ENCODE results near the gene RETN.

RETN gene

GRCh38 chr19:7661744-7662538 lies 6.9 kb upstream of the RETN start:
- no peak for DNase-seq

DNA sequence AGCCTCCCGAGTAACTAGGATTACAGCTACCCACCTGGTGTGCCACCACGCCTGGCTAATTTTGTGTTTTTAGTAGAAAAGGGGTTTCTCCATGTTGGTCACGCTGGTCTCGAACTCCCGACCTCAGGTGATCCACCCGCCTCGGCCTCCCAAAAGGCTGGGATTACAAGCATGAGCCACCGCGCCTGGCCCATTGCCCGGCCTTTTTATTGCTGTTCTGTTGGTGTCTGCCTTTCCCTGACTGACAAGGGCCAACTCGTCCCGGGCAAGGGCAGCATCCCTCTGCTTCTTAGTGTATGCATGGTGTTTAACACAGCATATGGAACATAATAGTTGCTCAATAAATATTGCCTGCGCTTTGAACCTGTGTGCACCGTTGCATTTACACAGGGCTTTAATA lies 6.2 kb upstream of the RETN start:
- no peak for DNase-seq

DNA sequence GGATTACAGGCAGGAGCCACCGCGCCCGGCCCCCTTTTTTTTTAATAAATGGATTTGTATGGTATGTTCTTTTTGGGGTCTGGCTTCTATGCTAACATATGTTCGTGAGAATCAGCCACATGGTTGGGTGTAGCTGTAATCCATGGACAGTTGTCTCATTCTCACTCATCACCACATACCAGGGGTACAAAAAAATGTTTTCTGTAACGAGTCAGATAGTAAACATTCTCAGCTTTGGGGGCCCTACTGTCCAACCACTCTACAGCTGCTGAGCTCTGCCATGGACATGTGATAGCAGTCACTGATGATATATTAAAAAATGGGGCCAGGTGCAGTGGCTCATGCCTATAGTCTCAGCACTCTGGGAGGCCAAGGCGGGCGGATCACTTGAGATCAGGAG lies 5.1 kb upstream of the RETN start:
- DNase-seq = no peak

- no peak for DNase-seq
Measured at GRCh38 chr19:7665076-7665475, 3.8 kb upstream of the RETN start.

DNA sequence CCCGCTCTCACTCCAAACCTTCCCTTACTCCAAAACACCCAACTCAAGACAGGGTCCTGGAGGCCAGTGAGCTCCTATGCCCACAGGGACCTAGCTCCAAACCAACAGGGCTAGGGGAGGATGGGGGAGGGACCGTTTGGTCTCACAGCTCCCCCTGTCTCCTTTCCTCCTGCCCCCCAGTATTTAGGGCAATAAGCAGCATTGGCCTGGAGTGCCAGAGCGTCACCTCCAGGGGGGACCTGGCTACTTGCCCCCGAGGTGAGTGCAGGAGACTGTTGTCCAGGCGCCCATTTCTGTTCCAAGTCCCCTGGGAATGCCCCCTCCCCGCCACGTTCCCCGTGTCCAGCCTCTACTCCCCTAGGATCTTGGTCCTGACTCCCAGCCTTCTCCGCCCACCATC lies 792 bp downstream of the RETN start:
- no peak for DNase-seq

DNA sequence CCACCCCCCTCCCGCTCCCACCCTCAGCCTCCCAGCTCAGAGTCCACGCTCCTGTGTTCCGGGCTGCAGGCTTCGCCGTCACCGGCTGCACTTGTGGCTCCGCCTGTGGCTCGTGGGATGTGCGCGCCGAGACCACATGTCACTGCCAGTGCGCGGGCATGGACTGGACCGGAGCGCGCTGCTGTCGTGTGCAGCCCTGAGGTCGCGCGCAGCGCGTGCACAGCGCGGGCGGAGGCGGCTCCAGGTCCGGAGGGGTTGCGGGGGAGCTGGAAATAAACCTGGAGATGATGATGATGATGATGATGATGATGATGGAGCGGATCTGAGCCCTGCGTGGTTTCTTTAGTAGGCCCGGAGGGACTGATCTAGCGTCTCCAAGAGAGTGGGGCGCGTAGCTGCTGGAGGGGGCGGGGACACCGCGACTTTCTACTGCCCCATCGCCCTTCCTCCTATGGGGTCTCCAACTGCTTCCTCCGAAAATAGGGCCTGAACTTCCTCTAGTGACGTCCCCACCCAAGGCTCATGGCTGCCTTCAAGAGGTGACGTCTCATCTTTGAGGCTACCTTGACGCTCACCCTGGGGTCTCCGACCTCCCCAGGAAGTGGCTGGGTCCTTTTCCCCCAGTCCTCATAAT lies 1.4 kb downstream of the RETN start:
- DNase-seq = no peak

GRCh38 chr19:7670790-7671189 lies 1.9 kb downstream of the RETN start:
- no peak for DNase-seq

DNA sequence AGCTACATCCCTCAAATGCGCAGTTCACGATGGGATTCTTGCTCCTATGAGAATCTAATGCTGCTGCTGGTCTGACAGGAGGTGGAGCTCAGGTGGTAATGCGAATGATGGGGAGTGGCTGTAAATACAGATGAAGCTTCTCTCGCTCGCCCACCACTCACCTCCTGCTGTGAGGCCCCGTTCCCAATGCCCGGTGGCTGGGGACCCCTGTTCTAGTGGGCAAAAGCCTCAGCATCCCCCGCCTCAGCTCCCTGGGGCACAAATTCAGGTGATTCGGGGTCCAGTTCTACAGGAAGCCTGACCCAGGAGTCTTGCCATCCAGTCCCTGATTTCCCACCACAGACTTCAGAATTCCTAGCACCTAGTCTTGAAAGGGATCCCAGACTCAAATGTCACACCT lies 3.7 kb downstream of the RETN start:
- no peak for DNase-seq

DNA sequence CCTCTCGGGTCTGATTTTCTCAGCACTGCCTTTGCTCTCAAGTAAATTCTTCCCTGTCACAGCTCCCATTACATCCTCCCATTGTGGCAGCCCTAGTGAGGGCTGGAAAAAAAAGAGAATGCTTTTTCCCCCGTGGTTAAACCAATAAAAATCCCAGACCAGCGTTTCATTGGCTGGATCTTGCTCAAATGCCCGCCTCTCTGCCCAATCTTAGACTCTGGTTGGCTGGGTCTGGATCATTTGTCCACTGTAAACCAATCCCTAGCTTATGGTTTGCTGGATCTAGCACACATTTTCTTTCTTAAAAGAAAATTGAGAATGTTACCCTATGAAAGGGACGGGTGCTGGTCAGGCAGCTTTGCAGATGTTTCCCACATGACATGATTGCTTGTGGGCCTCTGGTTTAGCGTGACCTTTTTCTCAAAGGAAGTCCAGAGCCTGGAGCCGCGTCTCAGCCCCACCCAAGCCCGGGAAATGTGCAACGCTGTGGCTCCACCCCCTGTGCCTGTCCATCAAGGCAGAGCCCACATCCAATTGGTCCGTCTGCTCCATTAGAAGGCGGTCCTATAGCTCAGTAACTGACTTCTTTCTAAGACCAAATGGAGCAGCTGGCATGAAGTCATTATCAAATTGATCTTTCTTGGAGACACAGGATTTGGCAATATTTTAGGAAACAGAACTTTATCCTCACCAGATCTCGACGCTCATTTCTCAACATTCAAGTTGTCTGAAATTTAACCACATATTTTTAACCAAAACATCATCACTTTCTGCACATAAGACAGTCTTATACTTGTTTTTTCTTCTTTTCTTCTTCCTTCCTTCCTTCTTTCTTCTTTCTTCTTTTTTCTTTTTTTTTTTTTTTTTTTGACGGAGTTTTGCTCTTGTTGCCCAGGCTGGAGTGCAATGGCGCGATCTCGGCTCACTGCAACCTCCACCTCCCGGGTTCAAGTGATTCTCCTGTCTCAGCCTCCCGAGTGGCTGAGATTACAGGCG lies 5.5 kb downstream of the RETN start:
- peak; percentile 63 for DNase-seq

DNA sequence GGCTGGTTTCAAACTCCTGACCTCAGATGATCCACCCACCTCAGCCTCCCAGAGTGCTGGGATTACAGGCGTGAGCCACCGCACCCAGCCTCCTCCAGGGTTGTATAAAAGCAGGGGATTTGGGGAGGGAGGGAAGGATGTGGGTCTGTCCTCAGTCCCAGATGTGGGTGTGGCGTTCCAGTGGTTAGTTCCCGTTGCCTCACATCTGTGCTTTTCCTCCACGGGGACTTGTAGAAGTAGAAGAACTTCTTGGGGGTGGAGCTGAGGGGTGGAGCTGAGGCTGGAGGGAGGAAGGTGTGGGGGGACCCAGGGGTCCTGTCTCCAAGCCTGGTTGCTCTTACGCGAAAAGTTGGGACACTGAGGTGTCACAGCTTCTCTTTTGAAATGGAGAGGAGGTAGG lies 7.5 kb downstream of the RETN start:
- DNase-seq = no peak

DNA sequence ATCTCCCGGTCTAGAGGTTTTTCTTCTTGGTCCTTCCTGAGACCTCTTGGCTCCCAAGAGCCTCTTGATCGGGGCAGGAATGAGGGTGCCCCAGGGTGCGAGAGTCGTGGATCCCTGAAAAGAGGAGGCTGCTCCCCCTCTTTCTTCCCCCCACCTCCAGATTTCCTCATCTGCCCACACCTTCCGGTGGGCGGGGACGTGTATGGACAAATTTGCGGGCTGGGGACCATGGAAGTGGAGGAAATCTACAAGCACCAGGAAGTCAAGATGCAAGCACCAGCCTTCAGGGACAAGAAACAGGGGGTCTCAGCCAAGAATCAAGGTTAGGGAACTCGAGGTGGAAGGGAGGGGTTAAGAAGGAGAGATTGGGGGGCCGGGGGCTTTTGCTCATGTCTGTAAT lies 8.0 kb downstream of the RETN start, which contains the start of gene MCEMP1:
MCEMP1 (plus strand) TSS at position 237 of the 400 bp plus-strand sequence; CDS start at position 268, 31 bp downstream.
- no peak for DNase-seq

DNA sequence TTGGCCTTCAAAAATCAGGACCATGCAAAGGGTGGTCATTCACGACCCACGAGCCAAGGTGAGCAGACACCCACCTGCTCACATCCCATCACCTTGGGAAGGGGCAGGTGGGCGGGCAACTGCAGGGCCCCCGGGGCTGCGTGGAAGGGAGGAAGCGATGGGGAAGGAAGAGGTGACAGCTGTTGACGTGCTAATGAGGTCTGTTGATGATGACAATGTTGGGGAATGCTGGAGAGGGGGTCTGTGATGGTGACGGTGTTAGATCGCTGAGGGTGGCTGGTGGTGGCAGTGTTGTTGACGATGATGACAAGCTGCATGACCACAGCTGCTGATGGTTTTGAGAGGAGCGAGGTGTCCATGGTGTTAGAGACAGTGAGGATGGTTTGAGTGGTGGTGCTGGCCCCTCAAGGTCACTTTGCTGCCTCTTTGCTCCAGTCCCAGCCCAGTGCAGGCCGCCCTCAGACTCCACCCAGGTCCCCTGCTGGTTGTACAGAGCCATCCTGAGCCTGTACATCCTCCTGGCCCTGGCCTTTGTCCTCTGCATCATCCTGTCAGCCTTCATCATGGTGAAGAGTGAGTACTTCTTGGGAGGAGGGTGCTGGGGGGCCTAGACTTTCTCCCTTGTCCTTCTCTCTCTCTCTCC lies 8.9 kb downstream of the RETN start:
- DNase-seq = no peak

DNA sequence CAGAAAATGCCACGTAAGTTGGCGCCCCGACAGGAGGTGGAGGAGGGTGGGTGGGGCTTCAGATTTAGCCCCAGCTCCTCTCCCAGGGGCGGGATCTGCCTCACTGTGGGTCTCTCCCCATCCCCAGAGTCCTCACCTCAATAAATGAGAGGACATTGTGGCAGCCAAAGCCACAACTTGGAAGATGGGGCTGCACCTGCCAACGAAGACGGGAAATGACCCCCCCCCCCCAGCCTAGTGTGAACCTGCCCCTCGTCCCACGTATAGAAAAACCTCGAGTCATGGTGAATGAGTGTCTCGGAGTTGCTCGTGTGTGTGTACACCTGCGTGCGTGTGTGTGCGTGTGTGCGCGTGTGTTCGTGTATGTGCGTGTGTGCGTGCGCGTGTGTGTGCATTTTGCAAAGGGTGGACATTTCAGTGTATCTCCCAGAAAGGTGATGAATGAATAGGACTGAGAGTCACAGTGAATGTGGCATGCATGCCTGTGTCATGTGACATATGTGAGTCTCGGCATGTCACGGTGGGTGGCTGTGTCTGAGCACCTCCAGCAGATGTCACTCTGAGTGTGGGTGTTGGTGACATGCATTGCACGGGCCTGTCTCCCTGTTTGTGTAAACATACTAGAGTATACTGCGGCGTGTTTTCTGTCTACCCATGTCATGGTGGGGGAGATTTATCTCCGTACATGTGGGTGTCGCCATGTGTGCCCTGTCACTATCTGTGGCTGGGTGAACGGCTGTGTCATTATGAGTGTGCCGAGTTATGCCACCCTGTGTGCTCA lies 10.3 kb downstream of the RETN start:
- no peak for DNase-seq

DNA sequence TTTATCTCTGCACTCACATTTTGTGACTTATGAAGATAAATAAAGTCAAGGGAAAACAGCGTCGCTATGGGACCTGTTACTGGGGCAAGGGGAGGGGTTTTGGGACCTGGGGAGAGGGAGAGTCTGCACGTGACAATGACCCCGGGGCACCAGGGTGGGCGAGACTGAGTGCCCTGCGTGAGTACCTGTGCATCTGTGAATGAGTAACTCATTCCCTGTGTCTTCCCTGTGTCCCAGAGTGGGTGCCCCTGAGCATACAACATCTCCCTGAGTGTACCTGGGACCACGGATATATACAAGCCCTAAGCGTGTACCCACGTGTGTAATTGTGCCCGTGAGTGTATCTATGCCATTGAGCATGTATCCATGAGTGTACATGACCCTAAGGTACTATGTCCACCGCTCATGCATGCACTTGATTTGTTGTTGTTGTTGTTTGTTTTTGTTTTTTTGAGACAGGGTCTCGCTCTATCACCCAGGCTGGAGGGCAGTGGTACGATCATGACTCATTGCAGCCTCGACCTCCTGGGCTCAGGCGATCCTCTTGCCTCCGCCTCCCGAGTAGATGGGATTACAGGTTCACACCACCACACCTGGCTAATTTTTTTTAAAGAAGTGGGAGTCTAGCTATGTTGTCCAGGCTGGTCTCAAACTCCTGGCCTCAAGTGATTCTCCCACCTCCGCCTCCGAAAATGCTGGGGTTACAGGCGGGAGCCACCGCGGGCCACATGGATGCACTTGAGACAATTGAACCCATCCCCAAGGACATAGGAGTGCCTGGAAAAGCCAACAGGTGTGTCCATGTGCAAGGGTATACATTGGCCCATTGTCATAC lies 11.1 kb downstream of the RETN start:
- DNase-seq = no peak

GRCh38 chr19:7680606-7681339 lies 11.9 kb downstream of the RETN start, which contains the start of gene TRAPPC5:
Gene TRAPPC5 (plus strand): TSS chr19:7680833. CDS start chr19:7682254, 1,421 bp downstream.
- peak; percentile 91 for DNase-seq

DNA sequence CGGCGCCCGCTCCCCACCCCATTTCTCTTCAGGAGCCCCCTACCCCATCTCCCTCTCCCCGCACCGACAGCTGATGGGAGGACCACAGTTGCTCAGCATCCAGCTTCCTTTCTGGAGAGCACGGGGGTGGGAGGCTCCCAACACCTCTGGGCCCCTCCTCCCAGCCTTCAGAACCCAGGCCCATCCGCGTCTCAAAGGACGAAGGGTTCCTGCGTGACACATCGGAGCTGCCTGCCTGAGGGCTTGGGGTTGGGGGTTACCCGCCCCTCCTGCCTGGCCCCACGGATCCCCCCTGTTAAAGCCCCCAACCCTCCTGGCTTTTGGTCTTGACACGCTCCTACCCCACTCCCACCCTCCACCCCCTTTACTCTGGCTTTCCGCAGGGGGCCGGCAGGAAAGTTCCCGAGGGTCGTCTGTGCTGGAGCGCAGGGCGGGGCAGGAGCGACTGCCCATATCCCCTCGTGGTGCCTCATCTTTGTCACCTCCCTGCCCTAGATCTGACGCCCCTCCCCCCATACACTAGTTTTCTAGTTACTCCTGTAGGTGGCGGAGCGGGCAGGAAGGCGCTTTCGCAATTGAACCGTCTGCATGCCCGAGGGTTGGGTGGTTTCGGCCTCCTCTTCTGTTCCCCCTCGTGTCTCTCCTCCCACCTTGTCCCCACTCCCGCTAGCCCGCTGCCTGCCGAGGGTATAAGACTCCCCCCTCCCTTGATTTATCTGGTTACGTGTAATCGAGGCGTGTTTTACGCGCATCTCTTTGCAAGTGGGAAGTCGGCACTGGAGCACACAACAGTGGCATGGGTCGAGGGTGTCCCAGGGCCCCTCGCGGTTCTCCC lies 12.7 kb downstream of the RETN start:
- DNase-seq = peak; percentile 85

GRCh38 chr19:7682175-7682855 lies 13.5 kb downstream of the RETN start:
- DNase-seq = no peak
